Measurements from ENCODE around the gene ACTN4. TPM values are rescaled to one million over a fixed set of nuclear protein-coding genes. Genes with fewer than 3 reads are reported as not detected.

Gene ACTN4
- total and polyA plus RNA-seq, 9 donors: 68.8 to 281 (median 224) TPM

DNA sequence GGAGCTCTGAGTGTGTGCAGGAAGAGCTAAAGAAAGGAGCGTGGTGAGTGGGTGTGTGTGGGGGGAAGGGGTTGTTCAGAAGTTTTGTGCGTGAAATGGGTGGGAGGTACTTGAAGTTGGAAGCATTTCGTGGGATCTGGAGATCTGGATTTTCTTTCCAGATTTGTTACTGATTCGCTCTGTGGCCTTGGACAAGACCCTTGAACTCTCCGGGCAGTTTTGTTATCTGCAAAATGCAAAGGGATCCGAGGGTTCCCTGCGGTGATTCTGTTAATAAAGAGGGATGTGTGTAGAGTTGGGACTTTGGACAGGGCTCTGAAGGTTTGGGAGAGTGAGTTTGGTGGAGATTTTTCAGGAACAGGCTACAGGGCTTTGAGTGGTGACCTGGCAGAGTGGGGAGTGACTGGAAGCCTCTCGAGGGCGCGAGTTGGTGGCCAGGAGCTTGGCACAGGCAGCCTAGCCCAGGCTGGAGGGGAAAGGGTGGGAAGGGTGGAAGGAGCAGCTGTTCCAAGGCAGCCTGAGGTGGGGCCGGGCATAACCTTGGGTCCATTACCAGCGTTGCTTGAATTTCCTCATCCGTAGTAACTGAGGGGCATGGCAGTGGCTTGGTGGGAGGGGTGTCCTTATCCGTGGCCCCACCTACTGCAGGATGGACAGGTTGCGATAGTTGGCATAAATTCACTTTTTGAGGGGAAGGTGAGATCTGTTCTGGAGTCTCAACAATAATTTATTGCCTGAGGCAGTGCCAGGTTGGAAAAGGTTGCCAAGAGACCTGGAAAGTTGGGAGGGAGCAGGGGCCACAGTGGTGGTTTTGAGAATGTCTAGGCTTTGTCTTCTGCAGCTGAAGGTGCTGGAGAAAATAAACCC, 2.1 kb downstream of the ACTN4 start:
- Histone ChIP-seq H3K36me3 (ENCODE audit: control insufficient read depth, insufficient read depth, low read length) (peaks cover 5% of the 10 kb centered on the region), H3K27me3 (ENCODE audit: control insufficient read depth, insufficient read depth, low read length) (no peaks in the 10 kb centered on the region), H3K27ac (ENCODE audit: low read length) (peak overlapping the region; percentile 94), H3K4me3 (ENCODE audit: low read length) (peak overlapping the region; percentile 97), H3K9me3 (replicated peaks; ENCODE audit: control insufficient read depth, low read depth, low read length) (no peaks in the 10 kb centered on the region), H3K4me1 (ENCODE audit: control insufficient read depth, insufficient read depth, low read length) (peaks cover 50% of the 10 kb centered on the region)
- peak; percentile 41 for DNase-seq
- 18% methylated on average over 15 of the region's 15 CpGs for WGBS (ENCODE audit: insufficient coverage)

DNA sequence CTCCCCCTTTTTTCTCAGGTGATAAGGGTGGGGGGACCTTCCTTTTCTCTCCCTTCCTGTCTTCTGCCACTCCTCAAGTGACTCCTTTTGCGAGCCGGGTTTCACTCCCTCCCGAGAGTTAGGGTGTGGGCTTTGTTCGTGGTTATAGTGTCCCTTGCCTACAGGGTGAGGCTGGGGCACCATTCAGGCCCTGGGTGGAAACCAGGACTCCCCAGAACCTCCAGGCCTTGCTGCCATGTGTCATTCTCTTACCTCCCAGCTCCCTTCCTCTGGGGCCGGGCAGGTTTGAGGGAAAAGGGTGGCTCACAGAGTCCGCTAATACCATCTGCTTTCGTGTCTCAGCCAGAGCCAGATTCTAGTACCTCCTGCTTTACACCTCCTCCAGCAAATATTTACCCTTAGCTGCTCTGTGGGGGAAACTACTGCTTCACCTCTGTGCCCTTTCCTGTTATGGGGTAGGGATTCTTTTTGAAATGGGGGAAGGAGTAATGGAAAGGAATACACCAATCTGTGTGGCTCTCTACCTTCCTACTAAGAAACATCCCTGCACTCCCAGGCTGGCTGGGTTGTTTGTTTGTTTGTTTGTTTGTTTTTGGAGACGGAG, 2.8 kb downstream of the ACTN4 start:
- Histone ChIP-seq H3K9me3 (replicated peaks; ENCODE audit: control insufficient read depth, low read depth, low read length) (no peaks in the 10 kb centered on the region), H3K4me1 (ENCODE audit: control insufficient read depth, insufficient read depth, low read length) (peaks cover 57% of the 10 kb centered on the region), H3K36me3 (ENCODE audit: control insufficient read depth, insufficient read depth, low read length) (peaks cover 5% of the 10 kb centered on the region), H3K27ac (ENCODE audit: low read length) (peak overlapping the region; percentile 94), H3K4me3 (ENCODE audit: low read length) (peak overlapping the region; percentile 97), H3K27me3 (ENCODE audit: control insufficient read depth, insufficient read depth, low read length) (no peaks in the 10 kb centered on the region)
- no CpG with 5 or more reads among the region's 8 CpGs for WGBS (ENCODE audit: insufficient coverage)
- no peak for DNase-seq

DNA sequence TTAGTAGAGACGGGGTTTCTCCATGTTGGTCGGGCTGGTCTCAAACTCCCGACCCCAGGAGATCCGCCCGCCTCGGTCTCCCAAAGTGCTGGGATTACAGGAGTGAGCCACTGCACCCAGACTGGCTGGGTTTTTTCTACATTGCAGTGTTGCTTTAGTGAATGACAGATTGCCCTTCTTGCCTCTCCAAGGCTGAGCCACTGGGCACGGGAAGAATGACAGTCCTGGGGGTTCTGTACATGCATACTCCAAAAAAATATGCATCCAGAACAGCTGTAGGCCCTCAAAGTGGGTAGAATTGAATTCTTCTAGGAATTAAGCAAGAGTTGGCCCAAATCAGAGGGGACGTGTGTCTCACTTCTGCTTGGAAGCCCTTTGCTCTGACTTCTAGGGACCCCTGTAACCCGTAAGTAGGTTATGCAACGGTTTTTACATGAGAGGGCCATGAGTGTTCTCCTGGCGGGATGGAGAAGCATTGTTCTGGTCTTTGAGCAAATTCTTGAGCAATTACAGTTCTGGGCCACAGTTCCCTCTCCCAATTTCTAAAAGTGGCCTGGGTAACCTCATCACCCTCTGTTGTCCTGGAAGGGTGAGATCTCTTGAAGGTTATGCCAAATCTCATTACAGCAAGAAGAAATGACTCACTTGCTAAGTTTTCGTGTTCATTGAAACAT, 3.6 kb downstream of the ACTN4 start:
- H3K36me3 ChIP-seq (ENCODE audit: control insufficient read depth, insufficient read depth, low read length): peaks cover 5% of the 10 kb centered on the region
- DNase-seq: no peak
- WGBS (ENCODE audit: insufficient coverage): 86% methylated on average over 5 of the region's 12 CpGs
- H3K4me1 ChIP-seq (ENCODE audit: control insufficient read depth, insufficient read depth, low read length): peaks cover 59% of the 10 kb centered on the region
- peak overlapping the region; percentile 94 for H3K27ac ChIP-seq (ENCODE audit: low read length)
- no peaks in the 10 kb centered on the region for H3K9me3 ChIP-seq (replicated peaks; ENCODE audit: control insufficient read depth, low read depth, low read length)
- H3K27me3 ChIP-seq (ENCODE audit: control insufficient read depth, insufficient read depth, low read length): no peaks in the 10 kb centered on the region
- no peak overlapping the region for H3K4me3 ChIP-seq (ENCODE audit: low read length)

DNA sequence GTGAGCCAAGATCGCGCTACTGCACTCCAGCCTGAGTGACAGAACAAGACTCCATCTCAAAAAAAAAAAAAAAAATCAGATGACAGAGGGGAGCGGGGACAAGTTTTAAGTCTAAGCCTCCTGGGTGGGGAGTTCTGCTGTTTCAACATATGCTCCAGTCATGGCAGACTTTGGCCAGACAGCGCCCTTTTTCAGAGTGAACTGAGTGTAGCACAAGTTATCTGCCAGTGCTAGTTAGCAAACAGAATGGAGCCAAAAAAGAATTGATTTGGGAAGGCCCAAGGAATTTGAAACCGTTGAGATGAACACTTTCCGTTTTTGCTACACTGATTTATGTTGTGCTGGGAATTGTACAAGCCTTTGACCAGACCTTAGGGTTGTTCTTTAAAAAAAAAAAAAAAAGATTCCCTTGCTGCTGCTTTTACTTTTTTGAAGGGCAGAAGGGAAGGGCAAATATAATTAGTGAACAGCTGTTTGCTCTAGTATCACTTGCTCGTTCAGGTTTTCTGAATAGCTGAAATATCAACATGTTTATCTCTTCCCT, 5.7 kb downstream of the ACTN4 start:
- peak; percentile 80 for DNase-seq
- peaks cover 78% of the 10 kb centered on the region for H3K4me1 ChIP-seq (ENCODE audit: control insufficient read depth, insufficient read depth, low read length)
- peak overlapping the region; percentile 89 for H3K27ac ChIP-seq (ENCODE audit: low read length)
- peaks cover 12% of the 10 kb centered on the region for H3K36me3 ChIP-seq (ENCODE audit: control insufficient read depth, insufficient read depth, low read length)
- no peaks in the 10 kb centered on the region for H3K9me3 ChIP-seq (replicated peaks; ENCODE audit: control insufficient read depth, low read depth, low read length)
- H3K27me3 ChIP-seq (ENCODE audit: control insufficient read depth, insufficient read depth, low read length): no peaks in the 10 kb centered on the region
- no peak overlapping the region for H3K4me3 ChIP-seq (ENCODE audit: low read length)
- WGBS (ENCODE audit: insufficient coverage): 37% methylated on average over 2 of the region's 7 CpGs

DNA sequence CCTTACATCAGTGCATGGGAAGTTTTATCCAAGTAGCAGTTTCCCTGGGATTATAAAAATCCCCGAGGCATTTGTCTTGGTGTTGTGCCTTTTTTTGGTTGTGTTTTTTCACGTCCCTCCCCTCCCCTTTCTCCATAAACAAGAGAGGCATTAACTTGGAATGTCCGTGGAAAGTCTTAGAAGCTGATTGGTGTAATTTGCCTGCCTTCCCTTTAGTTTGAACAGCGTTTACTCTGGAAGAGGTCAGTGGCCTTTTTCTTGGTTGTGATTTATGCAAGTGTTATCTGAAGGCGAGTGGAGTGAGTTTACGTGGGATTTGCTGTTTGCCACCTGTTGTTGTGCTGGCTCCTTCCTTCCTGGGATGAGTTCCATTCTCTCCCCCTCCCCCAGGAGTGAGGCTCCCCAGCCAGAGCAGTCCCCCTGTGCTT, 7.2 kb downstream of the ACTN4 start:
- peak overlapping the region; percentile 89 for H3K27ac ChIP-seq (ENCODE audit: low read length)
- peak; percentile 48 for DNase-seq
- no peaks in the 10 kb centered on the region for H3K9me3 ChIP-seq (replicated peaks; ENCODE audit: control insufficient read depth, low read depth, low read length)
- peaks cover 82% of the 10 kb centered on the region for H3K4me1 ChIP-seq (ENCODE audit: control insufficient read depth, insufficient read depth, low read length)
- no peak overlapping the region for H3K4me3 ChIP-seq (ENCODE audit: low read length)
- H3K27me3 ChIP-seq (ENCODE audit: control insufficient read depth, insufficient read depth, low read length): no peaks in the 10 kb centered on the region
- H3K36me3 ChIP-seq (ENCODE audit: control insufficient read depth, insufficient read depth, low read length): peaks cover 12% of the 10 kb centered on the region
- no CpG with 5 or more reads among the region's 6 CpGs for WGBS (ENCODE audit: insufficient coverage)

DNA sequence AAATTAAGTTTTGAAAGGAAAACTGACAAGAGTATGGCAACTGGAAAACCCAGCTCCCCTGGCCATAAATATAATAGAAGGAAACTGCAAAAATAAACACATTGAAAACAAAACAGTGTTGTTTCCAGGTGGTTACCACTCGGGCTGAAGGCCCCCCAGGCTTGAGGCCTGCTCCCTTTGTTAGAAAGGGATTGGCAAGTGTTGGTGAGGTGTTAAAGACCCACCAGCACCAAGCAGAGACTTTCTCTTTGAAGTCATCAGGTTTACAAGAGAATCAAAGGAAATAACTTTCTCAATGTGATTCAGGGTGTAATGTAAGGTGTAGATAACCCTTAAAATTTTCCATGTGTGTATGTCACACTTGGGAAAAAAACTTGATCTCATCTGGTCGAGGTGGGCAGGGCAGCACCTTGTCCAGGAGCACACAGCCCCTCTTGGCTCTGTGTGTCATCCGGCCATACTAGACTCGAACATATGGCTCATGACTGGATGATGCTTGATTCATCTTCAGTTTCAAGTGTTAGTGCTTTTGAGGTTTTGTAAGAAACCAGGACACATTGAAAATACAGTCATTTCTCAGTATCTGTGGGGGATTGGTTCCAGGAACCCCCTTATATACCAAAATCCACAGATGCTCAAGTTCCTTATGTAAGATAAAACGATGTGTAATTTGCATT, 7.8 kb downstream of the ACTN4 start:
- Histone ChIP-seq H3K9me3 (replicated peaks; ENCODE audit: control insufficient read depth, low read depth, low read length) (no peaks in the 10 kb centered on the region), H3K36me3 (ENCODE audit: control insufficient read depth, insufficient read depth, low read length) (peaks cover 12% of the 10 kb centered on the region), H3K27ac (ENCODE audit: low read length) (peak overlapping the region; percentile 89), H3K27me3 (ENCODE audit: control insufficient read depth, insufficient read depth, low read length) (no peaks in the 10 kb centered on the region), H3K4me1 (ENCODE audit: control insufficient read depth, insufficient read depth, low read length) (peaks cover 80% of the 10 kb centered on the region), H3K4me3 (ENCODE audit: low read length) (no peak overlapping the region)
- DNase-seq: no peak
- WGBS (ENCODE audit: insufficient coverage): 30% methylated on average over 1 of the region's 5 CpGs

DNA sequence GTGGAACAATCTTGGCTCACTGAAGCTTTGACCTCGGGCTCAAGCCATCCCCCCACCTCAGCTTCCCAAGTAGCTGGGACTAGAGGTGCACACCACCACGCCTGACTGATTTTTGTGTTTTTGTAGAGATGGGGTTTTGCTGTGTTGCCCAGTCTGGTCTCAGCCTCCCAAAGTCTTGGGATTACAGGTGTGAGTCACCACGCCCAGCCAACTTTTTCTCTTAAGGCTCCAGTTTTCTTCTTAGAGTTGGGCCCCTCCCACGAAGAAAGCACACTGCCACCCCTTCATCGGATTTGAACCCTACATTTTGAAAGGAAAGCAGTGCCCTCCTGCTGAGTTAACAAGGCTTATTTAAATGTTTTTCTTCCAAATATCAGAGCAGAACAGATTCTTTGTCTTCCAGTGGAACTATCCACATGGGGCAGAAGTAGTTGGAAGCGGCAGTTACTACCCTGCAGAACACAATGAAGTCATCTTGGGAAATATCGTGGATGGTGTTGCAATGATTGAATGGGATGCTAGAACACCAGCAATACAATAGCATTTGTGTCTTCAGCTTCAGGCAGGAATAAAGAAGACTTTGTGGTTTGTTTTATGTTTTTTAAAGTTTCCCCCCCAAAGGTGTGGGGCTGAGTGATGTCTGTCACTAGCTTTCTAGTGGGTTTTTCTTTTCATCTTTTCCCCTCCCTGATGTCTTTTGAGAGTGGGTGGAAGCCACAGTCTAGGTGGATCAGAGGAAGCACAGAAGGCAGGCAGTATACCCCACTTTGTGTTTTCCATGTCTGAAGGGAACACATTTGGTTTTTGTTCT, 8.9 kb downstream of the ACTN4 start:
- H3K4me3 ChIP-seq (ENCODE audit: low read length): no peak overlapping the region
- no peaks in the 10 kb centered on the region for H3K27me3 ChIP-seq (ENCODE audit: control insufficient read depth, insufficient read depth, low read length)
- 76% methylated on average over 4 of the region's 7 CpGs for WGBS (ENCODE audit: insufficient coverage)
- H3K9me3 ChIP-seq (replicated peaks; ENCODE audit: control insufficient read depth, low read depth, low read length): no peaks in the 10 kb centered on the region
- H3K4me1 ChIP-seq (ENCODE audit: control insufficient read depth, insufficient read depth, low read length): peaks cover 71% of the 10 kb centered on the region
- peaks cover 12% of the 10 kb centered on the region for H3K36me3 ChIP-seq (ENCODE audit: control insufficient read depth, insufficient read depth, low read length)
- no peak for DNase-seq
- peak overlapping the region; percentile 53 for H3K27ac ChIP-seq (ENCODE audit: low read length)

DNA sequence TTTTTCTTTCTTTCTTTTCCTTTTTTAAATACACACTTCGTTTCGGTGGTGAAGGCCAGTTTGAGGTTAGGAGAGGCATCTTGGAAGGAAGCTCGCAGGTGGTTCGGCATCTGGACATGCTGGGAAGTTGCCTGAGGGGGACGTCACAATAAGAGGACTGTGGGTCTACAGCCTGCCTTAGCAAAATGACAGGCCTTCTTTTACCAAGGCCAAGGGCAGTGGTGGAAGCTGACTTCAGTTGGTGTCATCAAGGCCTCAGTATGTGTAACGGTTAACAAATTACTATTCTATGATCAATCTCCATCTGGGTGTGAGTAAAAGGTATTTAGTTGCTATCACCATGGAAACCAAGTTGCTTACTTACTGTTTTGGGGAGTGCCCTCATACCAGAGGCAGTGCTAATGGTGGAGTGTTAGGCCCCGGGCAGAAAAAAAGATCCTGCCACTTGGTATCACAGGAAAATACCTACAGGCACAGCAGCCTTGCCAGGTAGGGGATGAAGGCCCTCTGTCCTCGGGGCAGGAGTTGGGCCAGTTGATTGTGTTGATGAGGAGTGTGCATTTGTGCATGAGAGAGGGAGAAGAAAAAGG, 10.3 kb downstream of the ACTN4 start:
- Histone ChIP-seq H3K27me3 (ENCODE audit: control insufficient read depth, insufficient read depth, low read length) (no peaks in the 10 kb centered on the region), H3K9me3 (replicated peaks; ENCODE audit: control insufficient read depth, low read depth, low read length) (no peaks in the 10 kb centered on the region), H3K27ac (ENCODE audit: low read length) (peak overlapping the region; percentile 86), H3K4me1 (ENCODE audit: control insufficient read depth, insufficient read depth, low read length) (peaks cover 67% of the 10 kb centered on the region), H3K36me3 (ENCODE audit: control insufficient read depth, insufficient read depth, low read length) (peaks cover 9% of the 10 kb centered on the region), H3K4me3 (ENCODE audit: low read length) (no peak overlapping the region)
- 44% methylated on average over 4 of the region's 8 CpGs for WGBS (ENCODE audit: insufficient coverage)
- DNase-seq: no peak
